CD4-positive, alpha-beta T cell treated with Interleukin-1 beta for 1 hour (primary cell): ENCODE results near the gene C22orf31.
"Not testable (repeated sequence)": the region's sequence is repeated elsewhere in the genome, so short reads cannot be mapped to it uniquely, and the experiment has no call there.

Experiments
- DNase-seq, 2 donors: peaks; one replicate each; pipeline ENCODE4 v3.0.0-alpha.2; 2020 to 2022

C22orf31 gene

DNA sequence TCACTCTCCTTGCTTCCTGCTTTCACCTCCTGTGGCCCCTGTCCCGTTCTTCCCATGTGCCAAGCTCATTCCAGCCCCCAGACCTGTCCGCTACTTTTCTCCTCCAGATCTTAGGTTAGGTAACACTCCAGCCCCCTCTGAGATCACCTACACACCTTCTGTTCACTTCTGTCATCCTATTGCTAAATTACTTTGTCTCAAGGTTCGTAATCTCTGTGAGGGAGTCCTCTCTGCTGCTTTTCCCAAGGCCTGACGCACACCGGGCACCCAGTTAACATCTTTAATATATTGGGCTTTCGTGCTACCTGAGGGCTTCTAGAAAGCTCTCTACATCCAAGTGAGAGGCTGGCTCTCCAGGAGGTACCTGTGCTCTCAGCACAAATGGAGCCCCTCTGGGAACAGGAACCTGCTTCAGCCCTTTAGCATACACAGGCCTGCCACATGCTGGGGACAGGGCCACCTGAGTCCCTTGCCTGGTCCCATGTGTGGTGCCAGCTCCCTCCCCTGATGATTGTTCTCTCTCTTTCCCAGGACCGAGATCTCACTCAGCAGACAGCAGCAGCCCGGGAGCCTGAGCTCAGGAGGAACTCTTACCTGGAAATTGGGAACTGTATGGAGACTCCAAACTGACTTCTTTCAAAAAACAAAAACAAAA lies 8.5 kb downstream of the C22orf31 start:
- no peak for DNase-seq

DNA sequence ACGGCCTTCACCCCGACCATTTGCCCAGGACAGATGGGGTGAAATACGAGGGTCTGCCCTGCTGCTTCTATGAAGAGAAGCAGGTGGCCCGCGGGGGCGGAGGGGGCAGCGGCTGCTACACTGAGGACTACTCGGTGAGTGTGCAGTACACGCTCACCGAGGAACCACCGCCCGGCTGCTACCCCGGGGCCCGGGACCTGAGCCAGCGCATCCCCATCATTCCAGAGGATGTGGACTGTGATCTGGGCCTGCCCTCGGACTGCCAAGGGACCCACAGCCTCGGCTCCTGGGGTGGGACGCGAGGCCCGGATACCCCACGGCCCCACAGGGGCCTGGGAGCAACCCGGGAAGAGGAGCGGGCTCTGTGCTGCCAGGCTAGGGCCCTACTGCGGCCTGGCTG lies 11.2 kb downstream of the C22orf31 start:
- no peak for DNase-seq

GRCh38 chr22:29049655-29050263 lies 11.9 kb downstream of the C22orf31 start:
- no peak for DNase-seq

DNA sequence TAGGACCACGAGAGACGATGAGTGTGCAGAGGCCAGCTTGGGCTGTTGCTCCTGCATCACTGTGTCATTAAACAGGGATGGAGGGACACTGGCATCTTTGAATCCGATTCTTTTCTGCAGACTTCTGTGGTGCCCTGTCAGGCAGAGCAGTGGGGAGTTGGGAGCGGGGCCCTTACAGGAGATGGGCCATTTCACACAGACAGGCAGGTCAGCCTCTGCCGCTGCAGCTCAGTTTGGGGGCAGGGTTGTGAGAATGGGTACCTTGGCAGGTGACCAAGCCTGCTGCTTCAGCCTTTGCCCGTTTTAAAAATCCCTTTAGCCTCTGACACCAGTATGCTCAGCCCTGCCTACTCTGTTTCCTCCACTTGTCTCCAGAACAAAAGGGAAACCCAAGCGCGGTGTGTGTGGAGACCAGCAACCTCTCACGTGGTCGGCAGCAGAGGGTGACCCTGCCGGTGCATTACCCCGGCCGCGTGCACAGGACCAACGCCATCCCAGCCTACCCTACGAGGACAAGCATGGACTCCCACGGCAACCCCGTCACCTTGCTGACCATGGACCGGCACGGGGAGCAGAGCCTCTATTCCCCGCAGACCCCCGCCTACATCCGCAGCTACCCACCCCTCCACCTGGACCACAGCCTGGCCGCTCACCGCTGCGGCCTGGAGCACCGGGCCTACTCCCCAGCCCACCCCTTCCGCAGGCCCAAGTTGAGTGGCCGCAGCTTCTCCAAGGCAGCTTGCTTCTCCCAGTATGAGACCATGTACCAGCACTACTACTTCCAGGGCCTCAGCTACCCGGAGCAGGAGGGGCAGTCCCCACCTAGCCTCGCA lies 12.6 kb downstream of the C22orf31 start:
- no peak for DNase-seq

DNA sequence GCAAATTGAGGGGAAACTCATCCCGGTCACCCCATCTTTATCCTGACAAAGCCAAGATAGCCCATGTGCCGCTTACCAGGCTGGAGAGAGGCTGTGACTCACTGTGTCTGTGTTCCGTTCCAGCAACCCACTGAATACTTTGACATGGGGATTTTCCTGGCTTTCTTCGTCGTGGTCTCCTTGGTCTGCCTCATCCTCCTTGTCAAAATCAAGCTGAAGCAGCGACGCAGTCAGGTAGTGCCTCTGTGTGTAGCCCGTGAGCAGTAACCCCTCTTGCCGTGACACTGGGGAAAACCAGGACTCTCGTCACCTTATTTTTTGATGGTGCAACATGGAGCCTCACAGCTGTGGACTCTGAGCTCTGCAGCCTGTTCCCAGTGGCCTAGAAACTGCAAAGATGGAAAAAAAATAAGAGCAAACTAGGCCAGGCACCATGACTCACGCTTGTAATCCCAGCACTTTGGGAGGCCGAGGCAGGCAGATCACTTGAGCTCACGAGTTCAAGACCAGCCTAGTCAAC lies 16.9 kb downstream of the C22orf31 start:
- DNase-seq, result no peak

- no peak for DNase-seq
These were observed 17.6 kb downstream of the C22orf31 start for GRCh38 chr22:29043906-29044575.

GRCh38 chr22:29041408-29041807 lies 20.2 kb downstream of the C22orf31 start:
- DNase-seq, result no peak

DNA sequence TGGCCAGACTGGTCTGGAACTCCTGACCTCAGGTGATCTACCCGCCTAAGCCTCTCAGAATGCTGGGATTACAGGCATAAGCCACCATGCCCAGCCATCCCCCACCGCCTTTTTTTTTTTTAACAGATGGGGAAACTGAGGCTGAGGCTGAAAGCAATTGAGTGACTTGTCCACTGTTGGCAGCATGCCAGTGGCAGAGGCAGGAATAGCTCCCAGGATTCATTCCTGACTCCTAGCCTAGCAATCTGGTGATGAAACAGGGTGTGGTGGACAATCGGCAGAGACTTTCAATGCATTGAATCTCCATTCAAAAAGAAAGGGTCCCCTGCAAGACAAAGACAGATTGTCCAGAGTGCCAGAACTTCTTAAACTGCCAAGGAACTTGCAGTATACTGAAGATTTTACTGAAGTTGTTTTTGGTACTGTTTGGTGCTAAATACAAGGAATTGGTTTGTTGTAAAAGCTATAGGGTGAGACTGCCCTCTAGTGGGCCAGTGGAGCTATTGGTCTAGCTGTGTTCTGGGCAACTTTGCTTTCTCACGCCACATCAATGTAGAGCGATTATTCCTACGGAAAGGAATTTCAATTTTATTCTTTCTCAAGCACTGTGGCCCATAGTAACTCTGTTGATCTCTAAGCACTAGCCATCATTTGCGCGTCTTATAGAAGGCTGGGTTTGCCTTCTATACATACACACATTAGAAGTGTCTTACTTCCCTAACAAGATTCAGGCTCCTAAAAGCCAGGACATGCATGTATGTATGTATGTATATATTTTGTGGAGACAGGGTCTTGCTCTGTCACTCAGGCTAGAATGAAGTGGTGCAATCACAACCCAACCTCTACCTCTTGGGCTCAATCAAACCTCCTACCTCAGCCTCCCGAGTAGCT lies 21.0 kb downstream of the C22orf31 start:
- DNase-seq, result peak; percentile 59 to 70

GRCh38 chr22:29039684-29040083 lies 21.9 kb downstream of the C22orf31 start:
- DNase-seq, result not testable (repeated sequence)

DNA sequence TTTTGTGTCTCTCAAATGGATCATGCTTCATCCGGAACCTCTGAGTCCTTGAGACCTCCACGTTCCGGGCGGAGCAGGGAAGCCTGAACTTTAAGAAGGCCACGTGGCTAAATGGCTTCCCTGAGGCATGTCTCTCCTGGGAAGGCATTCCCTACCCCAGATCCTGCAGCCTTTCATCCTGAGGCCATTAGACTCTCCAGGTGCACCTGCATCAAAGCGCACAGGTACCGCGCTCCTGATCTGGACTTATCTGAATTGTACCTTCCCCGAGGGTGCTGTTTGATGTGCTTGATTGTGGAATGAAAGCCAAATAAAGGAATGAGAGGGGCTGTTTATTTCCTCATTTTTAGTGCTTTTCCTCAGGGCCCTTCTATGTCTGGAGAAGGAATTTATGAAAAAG lies 22.5 kb downstream of the C22orf31 start:
- DNase-seq, result no peak

GRCh38 chr22:29037340-29037932 lies 24.2 kb downstream of the C22orf31 start:
- DNase-seq, result no peak

DNA sequence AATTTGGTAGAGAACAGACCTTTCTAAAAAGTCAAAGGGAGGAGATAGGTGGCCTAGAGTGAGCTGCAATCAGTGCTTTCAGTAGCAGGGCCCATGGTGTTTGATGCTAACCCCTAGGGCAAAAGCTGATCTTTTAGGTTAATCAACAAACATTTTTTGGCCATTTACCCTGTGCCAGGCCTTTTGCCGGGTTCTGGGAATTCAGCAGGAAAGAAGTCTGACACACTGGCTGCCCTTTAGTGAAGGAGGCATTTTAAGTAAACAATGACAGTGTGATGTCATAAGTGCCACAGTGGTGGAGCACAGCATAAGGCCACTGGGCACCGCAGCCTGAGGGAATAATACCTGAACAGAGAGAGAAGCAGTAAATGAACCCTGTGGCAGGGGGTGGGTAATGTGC lies 29.0 kb downstream of the C22orf31 start:
- DNase-seq, result no peak

- DNase-seq, result no peak
These were observed 29.6 kb downstream of the C22orf31 start for GRCh38 chr22:29032014-29032475.

DNA sequence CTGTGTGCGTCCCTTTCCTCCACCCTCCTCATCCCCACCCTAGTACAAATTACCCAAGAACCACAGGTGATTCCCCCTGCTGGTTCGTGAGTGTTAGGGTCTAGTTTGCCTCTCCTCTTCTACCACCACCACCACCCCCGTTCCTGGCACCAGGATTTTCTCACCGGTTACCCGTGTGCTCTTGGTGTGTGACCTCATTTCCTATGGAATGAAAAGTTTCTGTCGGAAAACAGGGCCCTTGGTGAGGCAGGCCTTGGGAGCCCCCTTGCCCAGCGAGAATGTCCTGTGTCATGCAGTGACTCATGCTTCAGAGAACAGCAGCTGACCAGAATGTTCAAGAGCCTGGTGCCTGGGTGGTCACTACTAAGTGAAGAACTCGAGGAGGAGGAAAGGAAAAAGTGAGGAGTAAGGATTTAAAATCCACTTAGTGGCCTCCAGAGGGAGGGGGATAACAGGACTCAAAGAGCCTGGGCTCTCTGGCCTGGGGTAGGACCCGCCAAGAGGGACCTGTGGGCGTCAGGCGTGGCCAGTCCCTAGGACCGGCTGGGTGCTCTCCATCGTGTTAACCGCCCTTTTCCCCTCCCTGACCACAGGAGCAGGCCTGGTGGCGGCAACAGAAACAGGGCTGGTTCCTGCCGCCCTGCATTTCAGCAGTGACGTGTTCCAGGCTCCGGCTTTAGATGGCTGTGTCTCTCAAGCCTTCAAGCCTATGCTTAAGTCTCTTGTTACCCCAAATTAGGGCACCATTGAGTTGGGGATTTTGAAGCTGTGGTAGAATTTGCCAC lies 30.2 kb downstream of the C22orf31 start:
- no peak for DNase-seq

DNA sequence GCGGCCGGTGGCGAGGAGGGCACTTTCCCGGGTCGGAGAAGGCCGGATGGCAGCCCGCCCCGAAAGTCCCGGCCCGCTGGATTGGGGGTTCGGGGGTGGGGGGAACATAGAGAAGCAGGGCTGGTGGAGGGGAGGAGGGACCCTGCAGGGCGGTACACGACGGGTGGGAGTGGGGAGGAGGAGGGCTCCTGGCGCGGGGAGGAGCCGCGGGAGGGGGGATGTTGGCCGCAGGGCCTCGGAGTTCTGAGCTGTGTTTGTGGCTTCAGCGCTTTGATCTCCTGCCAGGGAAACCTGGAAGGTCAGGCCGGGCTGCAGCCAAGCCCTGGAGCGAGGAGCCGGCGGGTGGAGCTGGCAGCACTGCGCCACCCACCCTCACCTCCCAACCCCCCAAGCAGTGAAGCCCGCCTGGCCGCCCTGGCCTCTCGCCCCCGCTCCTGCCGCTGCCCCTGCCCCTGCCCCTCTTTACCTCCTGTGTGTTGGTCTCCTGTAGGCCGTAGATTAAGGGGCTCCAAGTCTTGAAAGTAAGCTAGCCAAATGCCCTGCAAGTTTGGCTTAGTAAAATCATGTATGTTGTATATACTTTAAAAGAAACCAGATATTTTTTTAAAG lies 30.9 kb downstream of the C22orf31 start:
- no peak for DNase-seq

- DNase-seq, result no peak
These were observed 31.5 kb downstream of the C22orf31 start for GRCh38 chr22:29030016-29030617.

DNA sequence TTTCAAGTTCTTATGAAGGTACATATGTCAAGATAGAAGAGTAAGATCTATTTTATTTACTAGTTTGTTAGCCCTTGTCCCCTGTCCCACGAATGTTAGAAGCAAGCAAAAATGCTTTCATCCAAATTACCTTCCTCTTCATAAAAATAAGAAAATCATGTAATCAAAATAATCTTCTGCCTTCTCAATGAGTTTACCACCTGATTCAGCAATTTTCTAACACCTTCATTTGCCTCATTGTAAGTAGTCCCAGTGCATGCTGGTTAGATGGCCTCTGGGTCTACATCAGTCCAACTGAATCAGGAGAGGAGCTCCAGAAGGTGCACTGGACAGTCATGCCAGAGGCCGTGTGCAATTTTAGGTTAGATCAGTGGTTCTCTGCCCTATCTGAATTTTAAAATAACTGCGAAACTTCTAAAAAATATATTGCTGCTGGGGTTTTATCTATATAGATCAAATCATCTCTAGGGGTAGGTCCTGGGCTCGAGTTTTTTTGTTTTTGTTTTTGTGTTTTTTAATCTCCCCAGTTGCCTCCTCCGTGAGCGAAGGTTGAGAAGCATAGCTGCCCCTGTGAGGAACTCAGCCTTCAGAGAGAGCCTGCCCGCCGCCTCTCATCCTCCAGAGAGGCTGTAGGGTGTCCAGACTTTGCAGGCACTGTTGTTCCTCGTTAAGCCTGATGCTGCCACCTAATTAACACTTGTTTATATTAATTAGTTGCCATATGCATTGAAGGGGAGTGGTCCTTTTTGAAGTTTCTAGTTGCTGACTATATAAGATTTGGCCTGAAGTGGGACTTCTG lies 32.2 kb downstream of the C22orf31 start:
- DNase-seq, result no peak

DNA sequence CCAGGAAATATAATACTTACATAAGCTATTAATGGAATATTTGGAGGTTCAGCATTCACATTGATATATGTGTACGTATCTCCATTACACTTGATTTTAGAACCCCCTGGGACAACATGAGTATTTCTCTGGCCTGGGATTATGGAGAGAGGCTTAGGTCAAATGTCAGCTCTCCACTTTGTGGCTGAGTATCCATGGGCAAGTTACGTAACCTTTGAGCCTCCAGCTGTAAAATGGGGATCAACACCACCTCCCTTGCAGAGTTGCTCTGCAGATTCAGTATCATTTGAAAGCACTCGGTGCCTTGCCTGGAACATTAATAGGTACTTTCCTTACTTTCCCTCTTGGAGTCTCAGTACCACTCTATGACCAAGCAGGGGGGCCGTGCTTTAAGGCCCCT lies 33.2 kb downstream of the C22orf31 start:
- no peak for DNase-seq

DNA sequence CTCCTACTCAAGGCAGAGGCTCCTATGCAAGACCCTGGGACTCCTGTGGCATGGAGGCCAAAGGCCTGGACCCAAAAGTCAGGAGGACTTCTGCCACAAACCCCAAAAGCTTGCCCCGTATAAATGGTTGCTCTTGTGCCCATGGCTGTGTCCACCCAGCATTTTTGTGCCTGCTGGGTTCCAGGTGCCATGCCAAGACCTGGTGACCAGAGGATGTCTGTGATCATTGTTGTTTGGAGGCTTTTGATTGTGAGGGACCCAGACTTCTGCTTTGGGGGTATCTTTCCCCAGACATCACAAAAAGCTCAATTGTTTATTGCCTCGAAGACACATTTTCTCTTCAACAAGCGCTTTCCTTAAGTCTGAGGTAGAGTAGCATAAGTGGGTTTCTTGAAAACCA lies 35.1 kb downstream of the C22orf31 start:
- DNase-seq, result no peak
